Measurements from ENCODE around the gene GCH1.

GCH1 gene

DNA sequence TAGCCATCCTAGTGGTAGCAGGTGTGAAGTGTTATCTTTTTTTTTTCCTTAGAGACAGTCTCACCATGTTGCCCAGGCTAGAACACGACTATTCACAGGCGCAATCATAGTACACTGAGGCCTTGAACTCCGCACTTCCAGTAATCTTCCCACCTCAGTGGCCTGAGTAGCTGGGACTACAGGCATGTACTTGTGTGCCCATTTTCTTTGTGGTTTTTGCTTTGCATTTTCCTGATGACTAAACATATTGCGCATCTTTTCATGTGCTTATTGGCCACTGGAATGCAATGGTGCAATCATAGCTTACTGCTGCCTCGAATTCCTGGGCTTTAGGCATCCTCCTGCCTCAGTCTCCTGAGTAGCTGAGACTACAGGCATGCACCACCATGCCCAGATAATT, 33.3 kb upstream of the GCH1 start:
- ChIA-PET CTCF (interaction anchor here (0.7 kb wide), 1 partner anchor 13 kb away, joined by 11 read pairs; no protein-coding TSS in a partner anchor), POLR2A (no interaction called here)
- TF ChIP-seq BHLHE40 (IDR thresholded peaks at IDR 0.05; ENCODE audit: borderline replicate concordance) = no peak
- TF ChIP-seq SUZ12 (IDR thresholded peaks at IDR 0.05) = no peak
- no peak for TF ChIP-seq HDGF (IDR thresholded peaks at IDR 0.05; ENCODE audit: borderline replicate concordance)
- TF ChIP-seq SP1 (IDR thresholded peaks at IDR 0.05) = no peak
- no peak for TF ChIP-seq CTBP1 (IDR thresholded peaks at IDR 0.05; ENCODE audit: borderline replicate concordance)
- no peak for TF ChIP-seq L3MBTL2 (conservative IDR thresholded peaks at IDR 0.05)
- TF ChIP-seq FOXK2 (IDR thresholded peaks at IDR 0.05) = no peak
- TF ChIP-seq ZNF384 (IDR thresholded peaks at IDR 0.05) = no peak
- TF ChIP-seq ARNT (IDR thresholded peaks at IDR 0.05) = no peak
- no peak for TF ChIP-seq NFRKB (IDR thresholded peaks at IDR 0.05)
- no peak for TF ChIP-seq ELF4 (IDR thresholded peaks at IDR 0.05)
- TF ChIP-seq, protein P1, sequence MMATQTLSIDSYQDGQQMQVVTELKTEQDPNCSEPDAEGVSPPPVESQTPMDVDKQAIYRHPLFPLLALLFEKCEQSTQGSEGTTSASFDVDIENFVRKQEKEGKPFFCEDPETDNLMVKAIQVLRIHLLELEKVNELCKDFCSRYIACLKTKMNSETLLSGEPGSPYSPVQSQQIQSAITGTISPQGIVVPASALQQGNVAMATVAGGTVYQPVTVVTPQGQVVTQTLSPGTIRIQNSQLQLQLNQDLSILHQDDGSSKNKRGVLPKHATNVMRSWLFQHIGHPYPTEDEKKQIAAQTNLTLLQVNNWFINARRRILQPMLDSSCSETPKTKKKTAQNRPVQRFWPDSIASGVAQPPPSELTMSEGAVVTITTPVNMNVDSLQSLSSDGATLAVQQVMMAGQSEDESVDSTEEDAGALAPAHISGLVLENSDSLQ (IDR thresholded peaks at IDR 0.05) = no peak
- TF ChIP-seq TARDBP (IDR thresholded peaks at IDR 0.05) = no peak
- TF ChIP-seq LEF1 (IDR thresholded peaks at IDR 0.05; ENCODE audit: borderline replicate concordance) = no peak
- TF ChIP-seq FOXA1 (IDR thresholded peaks at IDR 0.05) = no peak
- no peak for TF ChIP-seq FOXM1 (IDR thresholded peaks at IDR 0.05; ENCODE audit: borderline replicate concordance)
- DNase-seq (ENCODE audit: extremely low spot score) = no peak

GRCh38 chr14:54935100-54935499, 32.5 kb upstream of the GCH1 start:
- TF ChIP-seq SUZ12 (IDR thresholded peaks at IDR 0.05) (no peak), ZNF384 (IDR thresholded peaks at IDR 0.05) (no peak), L3MBTL2 (conservative IDR thresholded peaks at IDR 0.05) (no peak), ELF4 (IDR thresholded peaks at IDR 0.05) (no peak), FOXK2 (IDR thresholded peaks at IDR 0.05) (no peak), TARDBP (IDR thresholded peaks at IDR 0.05) (no peak), FOXA1 (IDR thresholded peaks at IDR 0.05) (no peak), BHLHE40 (IDR thresholded peaks at IDR 0.05; ENCODE audit: borderline replicate concordance) (no peak)
- ChIA-PET POLR2A (no interaction called here), CTCF (interaction anchor here (0.7 kb wide), 1 partner anchor 12 kb away, joined by 11 read pairs; no protein-coding TSS in a partner anchor)
- no peak for DNase-seq (ENCODE audit: extremely low spot score)

DNA sequence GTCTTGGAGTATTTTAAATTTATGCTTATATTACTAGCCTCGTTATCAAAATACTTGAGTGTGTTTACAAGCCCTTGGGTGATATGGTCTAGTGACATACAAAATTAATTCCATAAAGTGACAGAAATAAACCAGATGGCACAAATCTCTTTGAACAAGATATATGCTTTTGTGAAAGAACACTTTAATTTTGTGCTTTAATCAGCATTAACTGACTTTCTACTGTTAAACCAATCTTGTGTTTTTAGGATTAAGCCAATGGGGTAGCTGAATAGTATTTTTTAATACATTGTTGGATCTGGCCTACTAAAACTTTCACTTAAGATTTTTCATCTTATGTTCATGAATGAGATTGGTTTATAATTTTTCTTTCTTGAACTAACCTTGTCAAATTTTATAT, 30.4 kb upstream of the GCH1 start:
- POLR2A ChIA-PET = no interaction called here
- no peak for DNase-seq (ENCODE audit: extremely low spot score)
- TF ChIP-seq HDGF (IDR thresholded peaks at IDR 0.05; ENCODE audit: borderline replicate concordance) = no peak
- TF ChIP-seq FOXM1 (IDR thresholded peaks at IDR 0.05; ENCODE audit: borderline replicate concordance) = no peak
- no peak for TF ChIP-seq NFRKB (IDR thresholded peaks at IDR 0.05)
- no peak for TF ChIP-seq ZNF384 (IDR thresholded peaks at IDR 0.05)
- no peak for TF ChIP-seq ELF4 (IDR thresholded peaks at IDR 0.05)
- TF ChIP-seq LEF1 (IDR thresholded peaks at IDR 0.05; ENCODE audit: borderline replicate concordance) = no peak
- TF ChIP-seq, protein P1 (IDR thresholded peaks at IDR 0.05) = no peak
- no peak for TF ChIP-seq L3MBTL2 (conservative IDR thresholded peaks at IDR 0.05)
- TF ChIP-seq SUZ12 (IDR thresholded peaks at IDR 0.05) = no peak
- no peak for TF ChIP-seq FOXA1 (IDR thresholded peaks at IDR 0.05)
- no peak for TF ChIP-seq CTBP1 (IDR thresholded peaks at IDR 0.05; ENCODE audit: borderline replicate concordance)
- no peak for TF ChIP-seq ARNT (IDR thresholded peaks at IDR 0.05)
- no peak for TF ChIP-seq FOXK2 (IDR thresholded peaks at IDR 0.05)
- TF ChIP-seq BHLHE40 (IDR thresholded peaks at IDR 0.05; ENCODE audit: borderline replicate concordance) = no peak
- CTCF ChIA-PET = no interaction called here

DNA sequence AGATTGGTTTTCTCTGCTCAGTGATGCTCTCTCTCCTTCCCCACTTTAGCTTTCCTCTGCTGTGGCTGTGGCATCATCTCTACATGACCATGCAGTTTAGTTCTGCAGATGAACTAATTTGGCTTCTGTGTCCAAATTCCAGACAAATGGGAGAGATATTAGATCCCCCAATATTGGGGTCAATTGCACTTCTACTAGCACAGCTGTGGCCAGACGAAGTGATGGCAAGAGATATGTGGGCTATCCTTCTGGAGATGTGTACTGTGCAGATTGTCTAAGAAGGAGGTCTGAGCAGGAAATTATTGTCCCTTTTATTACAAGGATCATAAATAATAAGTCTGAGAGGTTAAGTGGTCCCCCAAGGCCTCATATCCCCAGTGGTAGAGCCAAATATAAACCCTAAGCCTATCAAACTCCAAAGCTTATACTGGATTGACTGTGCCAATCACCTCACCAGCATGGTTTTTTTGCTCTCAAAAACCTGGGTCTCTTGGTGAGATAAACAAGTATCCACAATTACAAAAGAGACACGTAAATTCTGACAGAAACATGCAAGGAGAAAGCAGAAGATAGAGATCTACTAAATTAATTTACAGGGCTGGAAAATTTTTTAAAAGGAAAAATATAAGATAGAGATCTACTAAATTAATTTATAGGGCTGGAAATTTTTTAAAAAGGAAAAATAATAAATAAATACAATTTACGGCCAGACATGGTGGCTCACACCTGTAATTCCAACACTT, 29.1 kb upstream of the GCH1 start:
- ChIA-PET POLR2A (no interaction called here), CTCF (no interaction called here)
- TF ChIP-seq ARNT (IDR thresholded peaks at IDR 0.05) (no peak), TARDBP (IDR thresholded peaks at IDR 0.05) (no peak), L3MBTL2 (conservative IDR thresholded peaks at IDR 0.05) (no peak), FOXM1 (IDR thresholded peaks at IDR 0.05; ENCODE audit: borderline replicate concordance) (no peak), BHLHE40 (IDR thresholded peaks at IDR 0.05; ENCODE audit: borderline replicate concordance) (no peak), ZNF384 (IDR thresholded peaks at IDR 0.05) (no peak)
- TF ChIP-seq, protein P1 (IDR thresholded peaks at IDR 0.05) = no peak
- no peak for DNase-seq (ENCODE audit: extremely low spot score)

- POLR2A ChIA-PET = no interaction called here
- CTCF ChIA-PET = no interaction called here
- no peak for TF ChIP-seq ZNF384 (IDR thresholded peaks at IDR 0.05)
- no peak for TF ChIP-seq BHLHE40 (IDR thresholded peaks at IDR 0.05; ENCODE audit: borderline replicate concordance)
- DNase-seq (ENCODE audit: extremely low spot score) = no peak
Observed at GRCh38 chr14:54931101-54931500, 28.5 kb upstream of the GCH1 start.

- ChIA-PET CTCF (no interaction called here), POLR2A (no interaction called here)
- TF ChIP-seq BHLHE40 (IDR thresholded peaks at IDR 0.05; ENCODE audit: borderline replicate concordance) (no peak), SP1 (IDR thresholded peaks at IDR 0.05) (no peak), FOXM1 (IDR thresholded peaks at IDR 0.05; ENCODE audit: borderline replicate concordance) (no peak), FOXK2 (IDR thresholded peaks at IDR 0.05) (no peak), HDGF (IDR thresholded peaks at IDR 0.05; ENCODE audit: borderline replicate concordance) (no peak), CTBP1 (IDR thresholded peaks at IDR 0.05; ENCODE audit: borderline replicate concordance) (no peak), NFRKB (IDR thresholded peaks at IDR 0.05) (no peak), ARNT (IDR thresholded peaks at IDR 0.05) (no peak), ZNF384 (IDR thresholded peaks at IDR 0.05) (no peak), FOXA1 (IDR thresholded peaks at IDR 0.05) (no peak), L3MBTL2 (conservative IDR thresholded peaks at IDR 0.05) (no peak), ELF4 (IDR thresholded peaks at IDR 0.05) (no peak), TARDBP (IDR thresholded peaks at IDR 0.05) (no peak), LEF1 (IDR thresholded peaks at IDR 0.05; ENCODE audit: borderline replicate concordance) (no peak), SUZ12 (IDR thresholded peaks at IDR 0.05) (no peak)
- TF ChIP-seq, protein P1 (IDR thresholded peaks at IDR 0.05) = no peak
- no peak for DNase-seq (ENCODE audit: extremely low spot score)
Observed at GRCh38 chr14:54929556-54929955, 26.9 kb upstream of the GCH1 start.
